Measurements from ENCODE around the gene SGPL1.

GRCh38 chr10:70891627-70892026 is 75.9 kb downstream of the SGPL1 start:
- TF ChIP-seq CTCF (IDR thresholded peaks at IDR 0.05) (no peak), POLR2A (IDR thresholded peaks at IDR 0.05) (no peak), POLR2AphosphoS5 (IDR thresholded peaks at IDR 0.05; ENCODE audit: insufficient read depth in 1 of 2, low read depth in 1 of 2) (no peak)

All from vagina (tissue), 2 donors.